ENCODE measurements around the gene CAPN9.
"Not testable (repeated sequence)": the region's sequence is repeated elsewhere in the genome, so short reads cannot be mapped to it uniquely, and the experiment has no call there.

The CAPN9 gene

GRCh38 chr1:230759369-230760065, 12.3 kb downstream of the CAPN9 start:
- DNase-seq (ENCODE audit: low spot score) = no peak
- TF ChIP-seq CTCF (IDR thresholded peaks at IDR 0.05; ENCODE audit: extremely low read depth, insufficient read depth, missing control alignments) = no peak

GRCh38 chr1:230760360-230760827, 13.2 kb downstream of the CAPN9 start:
- DNase-seq (ENCODE audit: low spot score) = no peak

More at GRCh38 chr1:230759369-230760065, 12.3 kb downstream of the CAPN9 start:
- in situ Hi-C loops (cut with MboI; ENCODE audit: low pct_unique_long_range_greater_than_20kb, low sequenced_read_pairs, unreplicated experiment) = no loop called here

GRCh38 chr1:230761443-230762167, 14.4 kb downstream of the CAPN9 start:
- DNase-seq (ENCODE audit: low spot score) = no peak
- no peak for TF ChIP-seq CTCF (IDR thresholded peaks at IDR 0.05; ENCODE audit: extremely low read depth, insufficient read depth, missing control alignments)
- in situ Hi-C loops (cut with MboI; ENCODE audit: low pct_unique_long_range_greater_than_20kb, low sequenced_read_pairs, unreplicated experiment) = no loop called here

More at GRCh38 chr1:230760360-230760827, 13.2 kb downstream of the CAPN9 start:
- no peak for TF ChIP-seq CTCF (IDR thresholded peaks at IDR 0.05; ENCODE audit: extremely low read depth, insufficient read depth, missing control alignments)
- in situ Hi-C loops (cut with MboI; ENCODE audit: low pct_unique_long_range_greater_than_20kb, low sequenced_read_pairs, unreplicated experiment) = no loop called here

- DNase-seq (ENCODE audit: low spot score) = no peak
- no peak for TF ChIP-seq CTCF (IDR thresholded peaks at IDR 0.05; ENCODE audit: extremely low read depth, insufficient read depth, missing control alignments)
- in situ Hi-C loops (cut with MboI; ENCODE audit: low pct_unique_long_range_greater_than_20kb, low sequenced_read_pairs, unreplicated experiment) = no loop called here
Observed at GRCh38 chr1:230763927-230764591, 16.9 kb downstream of the CAPN9 start.

- no peak for TF ChIP-seq CTCF (IDR thresholded peaks at IDR 0.05; ENCODE audit: extremely low read depth, insufficient read depth, missing control alignments)
- in situ Hi-C loops (cut with MboI; ENCODE audit: low pct_unique_long_range_greater_than_20kb, low sequenced_read_pairs, unreplicated experiment) = no loop called here
- no peak for DNase-seq (ENCODE audit: low spot score)
Observed at GRCh38 chr1:230766318-230766717, 19.1 kb downstream of the CAPN9 start.

- DNase-seq (ENCODE audit: low spot score); in situ Hi-C loops (cut with MboI; ENCODE audit: low pct_unique_long_range_greater_than_20kb, low sequenced_read_pairs, unreplicated experiment): not testable (repeated sequence)
Observed at GRCh38 chr1:230767859-230768612, 20.8 kb downstream of the CAPN9 start.

Data from GM13977 (cell line).